ENCODE data around the gene FATE1.

GRCh38 chrX:151727346-151727745, 11.5 kb downstream of the FATE1 start:
- TF ChIP-seq SPI1 (IDR thresholded peaks at IDR 0.05; ENCODE audit: borderline replicate concordance, low read depth) (no peak), POLR2AphosphoS5 (IDR thresholded peaks at IDR 0.05; ENCODE audit: low read depth) (no peak), CTCF (IDR thresholded peaks at IDR 0.05; ENCODE audit: insufficient read depth, low read length) (no peak), GABPA (IDR thresholded peaks at IDR 0.05; ENCODE audit: low read depth) (no peak)
- TF ChIP-seq, protein P1, sequence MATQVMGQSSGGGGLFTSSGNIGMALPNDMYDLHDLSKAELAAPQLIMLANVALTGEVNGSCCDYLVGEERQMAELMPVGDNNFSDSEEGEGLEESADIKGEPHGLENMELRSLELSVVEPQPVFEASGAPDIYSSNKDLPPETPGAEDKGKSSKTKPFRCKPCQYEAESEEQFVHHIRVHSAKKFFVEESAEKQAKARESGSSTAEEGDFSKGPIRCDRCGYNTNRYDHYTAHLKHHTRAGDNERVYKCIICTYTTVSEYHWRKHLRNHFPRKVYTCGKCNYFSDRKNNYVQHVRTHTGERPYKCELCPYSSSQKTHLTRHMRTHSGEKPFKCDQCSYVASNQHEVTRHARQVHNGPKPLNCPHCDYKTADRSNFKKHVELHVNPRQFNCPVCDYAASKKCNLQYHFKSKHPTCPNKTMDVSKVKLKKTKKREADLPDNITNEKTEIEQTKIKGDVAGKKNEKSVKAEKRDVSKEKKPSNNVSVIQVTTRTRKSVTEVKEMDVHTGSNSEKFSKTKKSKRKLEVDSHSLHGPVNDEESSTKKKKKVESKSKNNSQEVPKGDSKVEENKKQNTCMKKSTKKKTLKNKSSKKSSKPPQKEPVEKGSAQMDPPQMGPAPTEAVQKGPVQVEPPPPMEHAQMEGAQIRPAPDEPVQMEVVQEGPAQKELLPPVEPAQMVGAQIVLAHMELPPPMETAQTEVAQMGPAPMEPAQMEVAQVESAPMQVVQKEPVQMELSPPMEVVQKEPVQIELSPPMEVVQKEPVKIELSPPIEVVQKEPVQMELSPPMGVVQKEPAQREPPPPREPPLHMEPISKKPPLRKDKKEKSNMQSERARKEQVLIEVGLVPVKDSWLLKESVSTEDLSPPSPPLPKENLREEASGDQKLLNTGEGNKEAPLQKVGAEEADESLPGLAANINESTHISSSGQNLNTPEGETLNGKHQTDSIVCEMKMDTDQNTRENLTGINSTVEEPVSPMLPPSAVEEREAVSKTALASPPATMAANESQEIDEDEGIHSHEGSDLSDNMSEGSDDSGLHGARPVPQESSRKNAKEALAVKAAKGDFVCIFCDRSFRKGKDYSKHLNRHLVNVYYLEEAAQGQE (IDR thresholded peaks at IDR 0.05; ENCODE audit: insufficient replicate concordance, low read depth): no peak
